K562 (cell line): Measurements from ENCODE around the gene PIMREG. TPM values are rescaled to one million over a fixed set of nuclear protein-coding genes. Genes with fewer than 3 reads are reported as not detected.

ENCODE experiments used
- BHLHE40 ChIP-seq: IDR thresholded peaks from 2 replicates; pipeline ENCODE4 v1.6.1; 2011; ENCODE audit warnings: low read length, improper control_type of control experiment
- NFE2 ChIP-seq: IDR thresholded peaks from 2 replicates; pipeline ENCODE4 v1.6.1; 2014; ENCODE audit warnings: antibody characterized with exemption, low read depth
- NR2C2 ChIP-seq, 2 experiments: fragments of 200-800 bp in 1 of 2; sonication (Bioruptor generic) in 1 of 2; sonication (generic) in 1 of 2; formaldehyde crosslinking in 1 of 2; IDR thresholded peaks; 2 replicates each; pipeline versions ENCODE4 v1.6.1 to v1.8.0; 2016 to 2022; ENCODE audit warnings: mild to moderate bottlenecking in 1 of 2, missing compliant biosample characterization in 1 of 2, missing genetic modification characterization in 1 of 2, missing genetic modification reagents in 1 of 2
- STAG1 ChIP-seq: sonication (generic); formaldehyde crosslinking; IDR thresholded peaks from 2 replicates; pipeline ENCODE4 v1.5.0; 2020; ENCODE audit warnings: missing genetic modification reagents, borderline replicate concordance
- VEZF1 ChIP-seq: fragments of 200-800 bp; sonication (Bioruptor generic); IDR thresholded peaks from 2 replicates; pipeline ENCODE4 v1.6.1; 2017; ENCODE audit warnings: missing genetic modification characterization, missing compliant biosample characterization
- XRCC3 ChIP-seq: fragments of 450-650 bp; IDR thresholded peaks from 2 replicates; pipeline ENCODE4 v1.6.1; 2017; ENCODE audit warnings: mild to moderate bottlenecking, moderate library complexity
- polyA plus RNA-seq, 8 experiments: library from polyadenylated mRNA; depleted of rRNA in 4 of 8; stranded (reverse) in 5 of 8; unstranded in 3 of 8; fragments of >200 nt; fragmentation: Nextera tagmentation in 2 of 8; fragmentation: Illumina TruSeq in 1 of 8; extraction: Ambion mirVana in 2 of 8; extraction: Trizol in 1 of 8; gene quantifications; 2 replicates each; pipeline versions ENCODE4 v1.2.1 to v1.2.3, GENCODE V29; 2011 to 2014; ENCODE audit warnings: inconsistent platforms in 1 of 8, missing spikeins in 1 of 8
- total RNA-seq, 7 experiments: library from RNA; depleted of rRNA in 6 of 7; stranded (reverse); fragments of >200 nt in 6 of 7; fragmentation: Illumina TruSeq in 2 of 7; extraction: Trizol in 2 of 7; gene quantifications; 2 replicates each; pipeline versions ENCODE4 v1.2.1 to v1.2.3, GENCODE V29; 2011 to 2021; ENCODE audit warnings: low replicate concordance in 1 of 7
- TF ChIP-seq, protein P1 (sequence below), 2 experiments: fragments of 450-650 bp; conservative IDR thresholded peaks; 2 replicates each; pipeline ENCODE4 v1.6.1; 2017; ENCODE audit warnings: mild to moderate bottlenecking in 2 of 2, moderate library complexity in 2 of 2

PIMREG gene
- total and polyA plus RNA-seq, 9 of the 15 experiments (the other 6 are each of a cell fraction or from before 2014, with no cell fraction given): 1.1 to 16.7 (median 9.4) TPM

DNA sequence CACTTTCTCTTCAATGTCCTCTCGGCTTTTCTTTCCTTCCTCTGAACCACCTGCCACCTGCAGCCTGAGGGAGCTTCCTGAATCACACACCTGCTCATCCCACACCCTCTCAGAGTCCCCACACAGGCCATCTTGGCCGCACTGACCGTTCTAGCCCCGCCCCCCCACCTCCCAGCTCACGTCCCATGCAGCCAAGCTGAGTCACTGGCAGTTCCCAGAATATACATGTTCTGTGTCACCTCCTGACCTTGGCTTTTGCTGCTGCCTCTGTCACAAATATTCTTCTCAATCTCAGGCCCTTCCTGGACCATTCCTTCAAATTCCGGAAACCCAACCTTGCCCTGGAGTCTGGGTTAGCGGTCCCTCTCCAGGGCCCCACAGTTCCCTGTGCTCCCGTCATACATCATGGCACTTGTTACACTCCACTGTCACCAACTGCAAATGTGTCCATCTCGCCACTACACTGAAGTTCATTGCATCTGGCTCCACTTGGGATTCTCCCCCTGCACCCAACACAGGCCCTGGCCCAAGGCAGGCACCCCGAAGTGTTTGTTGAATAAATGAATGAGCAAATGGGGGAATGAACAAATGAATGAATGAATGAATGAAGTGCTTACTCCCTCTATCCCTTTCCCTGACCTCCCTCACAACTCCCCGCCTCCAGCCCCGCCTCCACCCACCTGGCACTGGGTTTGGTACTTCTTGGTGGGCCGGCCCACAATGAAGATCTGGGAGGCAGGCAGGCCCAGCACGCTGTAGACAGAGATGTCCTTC lies 12.8 kb downstream of the PIMREG start (continued):
- TF ChIP-seq VEZF1 (CRISPR knock-in tag): peak; percentile 50; the same call in 1 of the 2 replicates
- TF ChIP-seq BHLHE40: peak; percentile 37; the same call in 1 of the 2 replicates
- TF ChIP-seq NR2C2 (CRISPR knock-in tag; IDR thresholded peaks at IDR 0.05): no peak
- TF ChIP-seq NR2C2 (tag; IDR thresholded peaks at IDR 0.05): peak; percentile 71
- TF ChIP-seq XRCC3: no peak
- no peak for TF ChIP-seq STAG1 (CRISPR knock-in tag)
- peak; percentile 83 for TF ChIP-seq NFE2
- TF ChIP-seq, protein P1, sequence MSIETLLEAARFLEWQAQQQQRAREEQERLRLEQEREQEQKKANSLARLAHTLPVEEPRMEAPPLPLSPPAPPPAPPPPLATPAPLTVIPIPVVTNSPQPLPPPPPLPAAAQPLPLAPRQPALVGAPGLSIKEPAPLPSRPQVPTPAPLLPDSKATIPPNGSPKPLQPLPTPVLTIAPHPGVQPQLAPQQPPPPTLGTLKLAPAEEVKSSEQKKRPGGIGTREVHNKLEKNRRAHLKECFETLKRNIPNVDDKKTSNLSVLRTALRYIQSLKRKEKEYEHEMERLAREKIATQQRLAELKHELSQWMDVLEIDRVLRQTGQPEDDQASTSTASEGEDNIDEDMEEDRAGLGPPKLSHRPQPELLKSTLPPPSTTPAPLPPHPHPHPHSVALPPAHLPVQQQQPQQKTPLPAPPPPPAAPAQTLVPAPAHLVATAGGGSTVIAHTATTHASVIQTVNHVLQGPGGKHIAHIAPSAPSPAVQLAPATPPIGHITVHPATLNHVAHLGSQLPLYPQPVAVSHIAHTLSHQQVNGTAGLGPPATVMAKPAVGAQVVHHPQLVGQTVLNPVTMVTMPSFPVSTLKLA (conservative IDR thresholded peaks at IDR 0.05): no peak
